Stromal cell of bone marrow (primary cell): ENCODE results near the gene OR4K1.
"Not testable (repeated sequence)": the region's sequence is repeated elsewhere in the genome, so short reads cannot be mapped to it uniquely, and the experiment has no call there.

Experiments used
- DNase-seq: peaks from one replicate; pipeline ENCODE4 v3.0.0-alpha.2; 2012; ENCODE audit warnings: low read depth

Gene OR4K1, protein sequence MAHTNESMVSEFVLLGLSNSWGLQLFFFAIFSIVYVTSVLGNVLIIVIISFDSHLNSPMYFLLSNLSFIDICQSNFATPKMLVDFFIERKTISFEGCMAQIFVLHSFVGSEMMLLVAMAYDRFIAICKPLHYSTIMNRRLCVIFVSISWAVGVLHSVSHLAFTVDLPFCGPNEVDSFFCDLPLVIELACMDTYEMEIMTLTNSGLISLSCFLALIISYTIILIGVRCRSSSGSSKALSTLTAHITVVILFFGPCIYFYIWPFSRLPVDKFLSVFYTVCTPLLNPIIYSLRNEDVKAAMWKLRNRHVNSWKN

DNA sequence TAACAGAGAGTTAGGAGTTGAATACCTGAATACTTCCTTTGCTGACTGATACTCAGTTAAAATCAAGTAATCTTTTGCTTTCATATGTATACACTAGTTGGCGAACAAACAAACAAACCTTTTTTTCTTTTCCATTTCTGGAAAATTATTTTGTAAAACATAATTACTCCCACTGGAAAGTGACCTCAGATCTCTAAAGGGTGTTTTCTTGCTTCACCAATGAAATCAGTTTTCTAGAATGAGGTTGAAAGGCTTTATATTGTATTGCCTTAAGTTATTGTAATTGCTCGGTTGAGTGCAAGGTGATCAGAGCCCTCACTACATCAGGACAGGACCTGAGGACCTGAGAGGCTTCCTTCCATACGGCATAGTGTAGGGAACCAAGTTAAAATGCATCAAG, at the start of gene OR4K1:
TSS of gene OR4K1 (plus strand) at position 301 of the 400 bp plus-strand sequence. CDS start 4,750 bp downstream, outside the sequence.
- no peak for DNase-seq

DNA sequence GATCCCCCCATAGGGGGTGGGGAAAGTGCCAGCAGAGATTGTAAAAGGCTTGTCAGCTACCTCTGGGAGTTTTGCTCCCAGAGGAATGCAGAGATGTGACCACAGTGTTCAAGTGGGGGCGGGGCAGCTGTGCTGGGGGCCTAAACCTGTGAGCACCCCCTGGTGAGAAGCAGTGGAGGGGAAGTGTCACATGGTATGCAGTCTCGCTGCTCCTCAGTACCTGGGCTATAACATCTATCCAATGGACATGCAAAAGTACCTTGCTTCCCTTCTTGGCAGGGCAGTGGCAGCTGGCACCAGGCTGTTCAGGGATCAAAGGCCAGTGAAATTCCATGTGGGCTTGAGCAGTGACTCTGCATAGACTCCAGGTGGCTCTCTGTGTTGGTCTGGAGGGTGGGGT, 35.4 kb upstream of the OR4K1 start:
- DNase-seq: no peak

DNA sequence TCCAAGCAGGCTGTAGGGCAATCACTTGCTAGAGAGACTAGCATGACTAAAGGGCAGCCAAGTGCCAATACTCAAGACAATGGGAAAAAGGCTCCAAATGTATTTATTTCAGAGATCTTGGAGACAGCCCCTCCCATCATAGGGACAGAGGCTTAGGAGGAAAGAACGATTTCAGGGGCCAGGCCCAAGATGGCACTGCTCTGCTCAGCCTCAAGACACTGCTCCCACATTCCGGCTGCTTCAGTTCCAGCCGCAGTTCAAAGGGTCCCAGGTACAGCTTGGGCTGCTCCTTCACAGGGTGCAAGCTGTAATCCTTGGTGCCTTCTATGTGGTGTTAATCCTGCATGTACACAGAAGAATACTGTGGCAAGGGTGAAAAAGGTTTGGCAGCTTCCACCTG, 29.7 kb upstream of the OR4K1 start:
- DNase-seq: no peak

DNA sequence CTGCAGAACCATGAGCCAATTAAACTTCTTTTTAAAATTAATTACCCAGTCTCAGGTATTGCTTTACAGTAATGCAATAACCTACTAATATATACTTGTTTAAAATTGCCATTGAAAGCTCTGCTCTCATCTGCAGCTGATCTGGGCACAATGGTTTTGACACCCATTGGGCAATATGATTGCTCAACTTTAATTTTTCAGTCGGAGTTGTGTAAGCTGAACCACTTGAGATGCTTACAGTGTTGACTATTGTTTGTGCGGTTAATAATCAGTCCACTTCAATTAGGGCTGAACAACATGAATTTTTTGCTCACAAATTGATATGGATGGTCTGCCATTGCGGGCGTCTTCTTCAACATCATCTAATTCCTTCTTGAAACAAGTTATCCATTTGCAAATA, 28.3 kb upstream of the OR4K1 start:
- no peak for DNase-seq

DNA sequence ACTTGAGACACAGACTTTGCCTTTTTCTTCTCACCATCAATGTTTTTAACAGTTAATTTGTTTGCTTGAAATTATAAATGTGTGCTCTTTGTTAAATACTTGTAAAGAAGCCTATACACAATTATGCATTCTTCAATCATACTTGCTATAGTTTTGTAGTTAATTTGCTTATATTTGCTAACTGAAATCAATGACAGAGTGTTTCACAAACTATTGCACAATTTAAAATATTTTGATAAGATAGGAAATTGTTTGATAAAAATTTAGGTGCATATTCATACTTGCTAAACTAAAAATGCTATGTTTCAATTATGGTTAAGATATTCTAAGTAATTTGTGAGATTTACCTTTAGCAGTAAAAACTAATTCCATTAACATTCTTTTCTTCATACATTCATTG, 24.1 kb upstream of the OR4K1 start:
- no peak for DNase-seq

DNA sequence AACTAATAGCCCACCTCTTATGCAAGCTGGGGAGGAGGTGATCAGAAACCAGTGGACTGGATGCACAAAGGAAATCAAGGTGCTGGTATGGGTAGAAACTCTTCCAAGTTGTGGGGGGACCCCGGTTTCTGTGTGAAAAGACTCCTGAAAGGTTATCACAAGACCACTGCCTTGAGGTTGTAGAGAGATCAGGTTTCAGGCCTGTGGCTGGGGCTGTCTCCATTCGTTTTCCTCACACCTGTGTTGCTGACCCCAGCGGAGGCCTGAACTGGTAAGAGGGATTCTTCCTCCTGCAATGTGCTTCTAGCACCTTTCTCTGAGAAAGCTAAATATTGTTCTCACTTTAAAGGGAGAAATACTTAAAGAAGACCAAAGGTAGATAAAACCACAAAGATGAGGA, 19.6 kb upstream of the OR4K1 start:
- no peak for DNase-seq

DNA sequence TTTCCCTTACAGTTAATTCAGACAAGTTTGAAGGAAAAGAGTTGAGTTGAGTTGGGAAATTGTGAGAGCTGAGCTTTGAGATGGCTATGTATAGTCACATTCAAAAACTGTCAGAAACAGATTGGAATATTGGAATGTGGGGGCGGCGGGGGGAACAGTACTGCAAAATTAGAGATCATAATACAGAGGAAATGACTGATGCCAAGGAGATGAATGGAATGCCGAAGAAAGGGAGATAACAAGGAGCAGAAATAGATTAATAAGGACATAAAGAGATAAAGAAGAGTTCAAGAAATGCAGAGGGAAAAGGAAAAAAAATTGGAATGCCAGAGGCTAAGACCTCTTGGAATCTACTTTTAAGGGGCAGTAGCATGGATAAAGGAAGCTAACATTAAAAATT, 13.5 kb upstream of the OR4K1 start:
- no peak for DNase-seq

DNA sequence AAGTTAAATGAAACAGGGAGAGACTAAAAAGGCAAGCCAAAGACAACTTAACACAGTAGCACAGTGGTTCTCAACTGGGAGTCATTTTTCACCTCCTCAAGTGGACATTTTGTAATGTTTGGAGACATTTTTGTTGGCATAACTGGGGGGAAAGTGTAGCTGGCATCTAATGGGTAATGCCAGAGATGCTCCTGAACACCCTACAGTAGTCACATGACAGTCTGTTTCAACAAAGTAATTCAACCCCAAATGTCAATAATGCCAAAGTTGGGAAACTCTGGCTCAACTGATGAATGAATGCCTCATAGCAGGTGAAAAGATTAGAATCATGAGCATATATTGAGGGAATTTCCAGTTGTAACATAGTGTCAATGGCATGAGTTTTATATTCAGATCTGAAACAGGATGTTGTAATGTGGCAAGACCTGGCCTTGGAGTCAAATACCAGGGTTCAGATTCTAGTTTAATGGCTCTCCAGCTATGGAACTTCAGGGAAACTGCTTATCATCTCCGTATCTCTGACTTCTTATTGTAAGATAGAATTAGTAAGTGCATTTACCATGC, 12.7 kb upstream of the OR4K1 start:
- DNase-seq: no peak

DNA sequence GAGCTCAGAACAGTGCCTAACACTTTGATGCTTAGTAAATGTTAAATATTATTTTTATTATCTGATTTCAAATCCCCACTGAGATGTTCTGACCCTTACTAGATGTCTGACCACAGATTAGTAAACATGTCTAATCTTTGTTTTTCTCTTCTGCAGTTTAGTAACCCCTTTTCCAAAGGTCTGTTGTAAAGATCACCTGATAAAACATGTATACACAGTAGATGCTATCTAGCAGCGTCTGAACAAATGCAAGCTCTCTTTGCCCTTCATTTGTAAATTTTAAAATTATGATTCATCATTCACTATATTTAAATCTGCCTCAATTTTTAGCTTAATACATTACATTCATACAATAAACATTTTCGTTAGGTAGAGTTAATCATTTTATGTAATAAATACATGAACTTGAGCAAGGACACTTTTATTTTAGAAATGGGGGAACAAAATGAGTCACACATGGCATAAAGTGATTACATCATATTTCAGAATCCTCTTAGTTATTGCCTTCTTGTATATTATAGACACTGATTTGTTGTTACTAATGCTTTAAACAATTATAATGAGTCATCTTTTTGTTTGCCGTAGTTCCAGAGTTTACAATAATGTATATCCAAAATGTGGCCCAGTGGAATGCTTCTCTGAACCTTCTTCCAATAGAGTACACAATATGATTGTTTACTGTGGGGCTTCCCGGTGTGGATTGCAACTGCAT, 12.0 kb upstream of the OR4K1 start:
- DNase-seq: no peak

DNA sequence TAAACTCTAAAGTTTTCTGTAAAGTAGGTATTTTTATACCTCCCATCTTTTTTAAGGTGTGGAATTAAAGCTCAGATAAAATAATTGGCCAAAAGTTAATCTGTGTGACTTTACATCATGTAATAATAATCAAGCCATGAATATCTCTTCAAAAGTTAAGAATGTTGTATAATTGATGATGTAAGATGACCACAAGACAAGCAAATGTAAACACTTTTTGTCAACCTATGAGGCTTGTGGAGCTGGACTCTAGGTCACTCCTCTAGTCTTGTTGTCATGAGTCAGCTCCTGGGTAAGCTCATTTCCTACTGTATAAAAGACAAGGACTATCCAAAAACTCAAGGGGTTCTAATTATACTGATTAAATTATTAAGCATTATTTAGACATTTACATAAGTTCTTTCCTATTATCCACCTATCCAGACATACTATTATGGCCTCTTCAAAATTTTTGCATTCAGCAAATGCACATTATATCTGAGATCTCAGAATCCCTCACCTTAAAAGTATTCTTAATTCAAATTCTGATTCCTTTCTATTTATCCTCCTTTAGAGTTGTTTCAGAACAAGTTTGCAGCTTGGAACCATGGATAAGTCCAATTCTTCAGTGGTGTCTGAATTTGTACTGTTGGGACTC, 10.6 kb upstream of the OR4K1 start, which contains the start of gene OR4K5:
TSS of gene OR4K5 (plus strand) at position 587 of the 637 bp plus-strand sequence. CDS start at position 587, 0 bp downstream.
- DNase-seq: no peak

DNA sequence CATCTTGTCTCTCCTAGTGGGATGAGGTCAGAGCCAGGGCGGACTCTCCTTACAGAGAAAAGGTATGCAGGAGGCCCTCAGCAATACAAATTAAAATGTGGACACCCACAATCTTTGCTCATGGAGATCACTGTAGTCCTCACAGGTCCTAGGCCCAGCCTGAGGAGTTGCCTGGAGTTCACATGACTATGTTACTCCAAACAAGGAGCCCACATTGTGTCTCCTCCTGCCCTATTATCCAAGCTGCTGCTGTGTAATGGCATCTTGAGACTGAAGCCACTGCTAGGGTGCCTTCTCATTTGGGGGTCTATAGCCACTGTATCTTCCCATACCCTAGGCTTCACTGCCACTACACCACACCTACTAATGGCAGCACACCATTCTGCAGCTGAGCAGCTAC, 11.0 kb downstream of the OR4K1 start:
- DNase-seq: no peak

DNA sequence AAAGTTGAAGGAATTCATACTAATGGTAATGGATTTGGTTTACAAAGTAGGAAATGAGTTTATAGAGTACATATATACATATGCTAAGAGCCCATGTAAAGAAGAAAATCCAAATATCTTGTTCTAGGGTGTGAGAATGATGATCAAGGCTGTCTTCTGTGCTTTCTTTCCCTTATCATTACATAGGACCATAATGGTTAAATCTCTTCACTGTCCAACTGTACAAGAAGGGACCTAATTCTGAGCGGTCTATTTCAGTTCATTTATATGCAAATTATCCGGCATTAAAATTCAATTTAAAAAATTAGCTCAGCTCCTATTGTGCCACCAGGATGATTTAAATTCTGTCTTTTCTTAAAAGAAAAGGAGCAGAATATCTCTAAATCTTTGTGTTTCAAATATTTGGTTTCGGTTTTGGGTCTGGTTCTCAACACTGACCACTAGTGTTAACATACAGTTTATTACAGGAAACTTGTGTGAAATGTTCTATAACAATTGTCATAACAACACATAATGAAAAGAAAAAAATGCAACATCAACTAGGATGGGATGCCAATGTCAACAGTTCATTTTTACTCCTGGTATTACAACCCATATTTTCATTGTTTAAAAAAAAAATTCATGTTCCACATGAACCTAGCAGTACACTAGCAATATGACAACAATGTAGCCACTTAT, 16.8 kb downstream of the OR4K1 start:
- DNase-seq: no peak

DNA sequence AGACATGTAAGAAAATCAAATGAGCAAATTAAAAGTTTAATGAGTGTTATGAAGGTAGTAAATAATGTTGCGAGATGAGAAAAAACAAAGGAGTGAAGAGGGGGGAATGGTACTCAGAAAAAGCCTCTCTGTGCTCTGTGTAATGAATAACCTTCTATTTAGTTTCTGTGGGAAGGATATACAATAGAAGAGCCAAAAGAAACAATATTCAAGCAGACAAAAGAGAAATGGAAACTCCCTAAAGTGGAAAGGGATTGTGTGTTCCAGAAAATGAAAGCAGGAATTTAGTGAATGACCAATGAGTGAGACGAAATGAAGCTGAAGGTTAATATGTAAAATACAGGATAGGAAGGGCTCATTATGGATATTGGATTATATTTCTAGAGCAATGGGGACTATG, 18.5 kb downstream of the OR4K1 start:
- DNase-seq: no peak

DNA sequence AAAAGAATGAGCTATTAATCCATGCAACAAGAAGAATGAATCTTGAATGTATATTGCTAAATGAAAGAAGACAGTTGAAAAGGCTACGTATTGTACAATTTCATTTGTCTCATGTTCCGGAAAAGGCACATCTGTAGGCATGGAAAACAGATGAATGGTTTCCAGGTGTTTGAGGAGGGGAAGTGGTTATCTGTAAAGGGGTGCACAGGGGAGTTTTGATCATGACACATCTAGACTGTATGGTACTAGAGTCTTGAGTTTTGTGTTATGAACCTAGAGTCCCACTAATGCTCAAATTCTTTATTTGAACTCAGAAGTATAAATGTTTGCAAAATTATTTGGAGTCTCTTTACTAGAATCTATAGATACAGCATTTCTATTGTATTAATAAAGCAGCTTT, 39.0 kb downstream of the OR4K1 start:
- not testable (repeated sequence) for DNase-seq

DNA sequence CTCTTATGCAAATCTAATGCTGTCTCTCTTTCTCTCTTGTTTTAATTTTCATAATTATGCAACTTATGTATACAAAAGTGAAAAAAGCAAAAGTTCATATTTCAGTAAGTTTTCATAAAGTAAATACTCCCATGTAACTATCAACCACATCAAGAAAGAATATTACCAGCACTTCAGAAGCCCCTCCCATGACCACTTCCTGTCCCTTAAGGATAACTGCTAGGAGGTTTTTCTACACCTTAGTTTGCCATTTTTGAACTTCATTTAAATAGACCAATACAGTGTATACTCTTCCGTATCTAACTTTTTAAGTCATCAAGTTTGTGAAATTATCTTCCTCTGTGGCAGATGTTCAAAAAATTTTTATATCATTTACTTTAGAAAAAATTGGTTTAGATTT, 44.1 kb downstream of the OR4K1 start:
- no peak for DNase-seq

DNA sequence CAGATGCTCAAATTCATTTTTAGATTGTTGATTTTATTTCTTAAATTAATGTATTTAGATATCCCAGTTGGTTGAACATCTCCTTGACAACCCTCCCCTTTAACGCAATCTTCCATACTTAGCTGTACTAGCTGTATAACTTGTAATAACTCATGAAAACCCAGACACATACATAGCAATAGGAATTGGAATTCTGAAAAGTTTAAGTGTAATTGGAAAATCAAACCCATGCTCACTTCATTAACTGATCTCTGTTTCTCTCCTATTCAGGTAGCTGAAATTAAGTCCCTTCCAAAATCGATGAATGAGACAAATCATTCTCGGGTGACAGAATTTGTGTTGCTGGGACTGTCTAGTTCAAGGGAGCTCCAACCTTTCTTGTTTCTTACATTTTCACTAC, 44.6 kb downstream of the OR4K1 start, which contains the start of gene OR4K15:
TSS of gene OR4K15 (plus strand) at position 301 of the 400 bp plus-strand sequence. CDS start at position 301, 0 bp downstream.
- no peak for DNase-seq
